Suprapubic skin (tissue), 4 donors: Measurements from ENCODE around the gene ITGA2B. TPM values are rescaled to one million over a fixed set of nuclear protein-coding genes. Genes with fewer than 3 reads are reported as not detected.
"Not testable (repeated sequence)": the region's sequence is repeated elsewhere in the genome, so short reads cannot be mapped to it uniquely, and the experiment has no call there.

Experiments used
- DNase-seq, 2 donors: peaks; one replicate each; pipeline ENCODE4 v3.0.0-alpha.2; 2019; ENCODE audit warnings: low spot score in 2 of 2
- H3K27ac ChIP-seq: fragments of 200-600 bp; sonication (generic); one replicate; pipeline ENCODE4 v1.5.1; 2019
- H3K27me3 ChIP-seq: fragments of 200-600 bp; sonication (generic); one replicate; pipeline ENCODE4 v1.5.1; 2019
- H3K36me3 ChIP-seq: fragments of 200-600 bp; sonication (generic); one replicate; pipeline ENCODE4 v1.5.1; 2019
- H3K4me1 ChIP-seq: fragments of 200-600 bp; sonication (generic); one replicate; pipeline ENCODE4 v1.5.1; 2019
- H3K4me3 ChIP-seq: fragments of 200-600 bp; sonication (generic); one replicate; pipeline ENCODE4 v1.5.1; 2019; ENCODE audit warnings: mild to moderate bottlenecking
- H3K9me3 ChIP-seq: fragments of 200-600 bp; sonication (generic); one replicate; pipeline ENCODE4 v1.5.1; 2019
- EP300 ChIP-seq: sonication (generic); formaldehyde crosslinking; IDR thresholded peaks from one replicate; pipeline ENCODE4 v1.6.1; 2017; ENCODE audit warnings: antibody characterized with exemption
- POLR2A ChIP-seq, 2 donors: fragments of 450-650 bp; IDR thresholded peaks; one replicate each; pipeline ENCODE4 v1.6.1; 2017; ENCODE audit warnings: antibody characterized with exemption in 2 of 2, mild to moderate bottlenecking in 2 of 2, moderate library complexity in 2 of 2
- POLR2AphosphoS5 ChIP-seq, 3 donors: sonication (generic); formaldehyde crosslinking; IDR thresholded peaks; one replicate each; pipeline ENCODE4 v1.6.1; 2017; ENCODE audit warnings: antibody characterized with exemption in 3 of 3
- WGBS: methylation state at CpG from one replicate; pipeline ENCODE4 v1.1.5; 2018; 5-methylcytosine and 5-hydroxymethylcytosine counted together
- total RNA-seq, 4 donors: library from RNA; depleted of rRNA; stranded (reverse); fragments of >200 nt; gene quantifications; one replicate each; pipeline ENCODE4 v1.1.0, GENCODE V29; 2016
- TF ChIP-seq, protein P1 (sequence below), 2 donors: fragments of 200-600 bp in 1 of 2; fragments of 450-650 bp in 1 of 2; sonication (generic) in 1 of 2; IDR thresholded peaks; one replicate each; pipeline ENCODE4 v1.5.1; 2016 to 2019; ENCODE audit warnings: antibody characterized with exemption in 2 of 2, mild to moderate bottlenecking in 1 of 2, moderate library complexity in 1 of 2

ITGA2B gene
- total RNA-seq, 4 donors from 2014 or later: 0.45 to 0.48 TPM; not detected in 2

DNA sequence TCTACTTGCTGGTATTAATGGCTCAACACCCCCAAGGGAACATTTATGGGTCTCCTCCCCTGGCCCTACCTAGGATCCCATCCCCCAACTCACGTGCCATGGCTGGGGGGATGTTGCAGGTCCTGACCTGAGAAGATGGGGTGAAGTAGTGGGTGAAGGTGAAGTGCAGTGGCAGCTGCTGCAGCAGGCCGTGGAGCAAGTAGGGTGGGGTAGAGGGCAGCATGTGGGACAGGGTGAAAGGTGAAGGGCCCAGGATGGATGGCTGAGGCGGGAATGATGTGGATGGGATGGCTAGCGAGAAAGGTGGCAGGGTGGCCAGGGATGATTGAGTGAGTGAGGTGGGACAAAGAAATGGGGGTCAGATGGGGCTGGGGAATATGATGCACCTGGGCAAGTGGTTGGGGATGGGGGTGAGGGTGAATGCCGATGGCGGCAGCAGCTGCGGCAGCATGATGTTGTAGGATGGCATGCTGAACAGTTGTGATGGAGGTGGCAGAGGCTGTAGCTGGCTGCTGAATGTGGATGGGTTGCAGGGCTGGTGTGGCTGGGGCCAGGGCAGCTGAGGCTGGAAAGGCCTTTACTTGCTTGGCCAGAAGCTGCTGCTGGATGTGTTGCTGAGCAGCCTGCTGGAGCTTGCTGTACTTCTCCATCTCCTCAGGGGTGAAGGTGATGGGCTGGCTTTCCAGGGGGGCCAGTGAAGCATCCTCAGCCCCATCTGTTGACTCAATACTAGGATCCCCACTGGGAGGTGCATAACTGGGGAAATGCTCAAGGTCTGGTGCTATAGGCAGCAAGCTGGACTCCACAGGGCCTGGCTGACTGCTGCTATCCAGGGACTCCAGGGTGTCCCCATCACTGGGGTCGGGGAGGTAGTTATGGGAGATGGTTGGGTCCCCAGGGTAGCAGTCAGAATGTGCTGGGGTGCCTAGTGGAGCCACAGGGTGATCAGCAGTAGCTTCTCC is 8.3 kb upstream of the ITGA2B start:
- no peaks in the 10 kb centered on the region for H3K27me3 ChIP-seq
- H3K36me3 ChIP-seq: peaks cover 62% of the 10 kb centered on the region
- peak in 1 of 2 donors; percentile 60 for DNase-seq
- no peaks in the 10 kb centered on the region for H3K4me1 ChIP-seq
- H3K9me3 ChIP-seq: no peaks in the 10 kb centered on the region
- WGBS: 94% methylated on average over 8 of the region's 8 CpGs
- H3K4me3 ChIP-seq: no peak overlapping the region
- no peak overlapping the region for H3K27ac ChIP-seq
- TF ChIP-seq POLR2A (IDR thresholded peaks at IDR 0.05) (no peak), POLR2AphosphoS5 (IDR thresholded peaks at IDR 0.05) (no peak), EP300 (no peak)
- TF ChIP-seq, protein P1, sequence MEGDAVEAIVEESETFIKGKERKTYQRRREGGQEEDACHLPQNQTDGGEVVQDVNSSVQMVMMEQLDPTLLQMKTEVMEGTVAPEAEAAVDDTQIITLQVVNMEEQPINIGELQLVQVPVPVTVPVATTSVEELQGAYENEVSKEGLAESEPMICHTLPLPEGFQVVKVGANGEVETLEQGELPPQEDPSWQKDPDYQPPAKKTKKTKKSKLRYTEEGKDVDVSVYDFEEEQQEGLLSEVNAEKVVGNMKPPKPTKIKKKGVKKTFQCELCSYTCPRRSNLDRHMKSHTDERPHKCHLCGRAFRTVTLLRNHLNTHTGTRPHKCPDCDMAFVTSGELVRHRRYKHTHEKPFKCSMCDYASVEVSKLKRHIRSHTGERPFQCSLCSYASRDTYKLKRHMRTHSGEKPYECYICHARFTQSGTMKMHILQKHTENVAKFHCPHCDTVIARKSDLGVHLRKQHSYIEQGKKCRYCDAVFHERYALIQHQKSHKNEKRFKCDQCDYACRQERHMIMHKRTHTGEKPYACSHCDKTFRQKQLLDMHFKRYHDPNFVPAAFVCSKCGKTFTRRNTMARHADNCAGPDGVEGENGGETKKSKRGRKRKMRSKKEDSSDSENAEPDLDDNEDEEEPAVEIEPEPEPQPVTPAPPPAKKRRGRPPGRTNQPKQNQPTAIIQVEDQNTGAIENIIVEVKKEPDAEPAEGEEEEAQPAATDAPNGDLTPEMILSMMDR (IDR thresholded peaks at IDR 0.05): no peak

DNA sequence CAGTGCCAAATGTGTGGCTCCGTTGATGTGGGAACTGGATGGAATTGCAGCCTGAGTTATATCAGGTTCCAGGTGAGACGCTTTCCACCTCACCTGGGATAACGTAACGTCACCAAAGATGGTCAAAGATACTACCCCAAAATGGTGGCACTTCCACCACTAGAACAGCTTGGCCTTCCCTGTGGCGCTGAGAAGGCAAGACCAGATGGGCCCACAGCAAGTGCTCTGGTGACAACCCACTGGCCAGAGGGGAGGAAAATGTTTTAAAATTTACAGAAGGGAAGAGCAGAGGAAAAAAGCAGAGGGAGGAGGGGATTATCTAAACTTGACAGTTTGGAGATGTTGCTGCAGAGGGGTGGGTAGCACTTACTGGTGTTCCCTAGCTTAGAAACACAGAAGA is 7.5 kb upstream of the ITGA2B start:
- Histone ChIP-seq H3K27me3 (no peaks in the 10 kb centered on the region), H3K4me1 (no peaks in the 10 kb centered on the region), H3K4me3 (no peak overlapping the region), H3K27ac (no peak overlapping the region), H3K36me3 (peaks cover 56% of the 10 kb centered on the region), H3K9me3 (no peaks in the 10 kb centered on the region)
- TF ChIP-seq POLR2A (IDR thresholded peaks at IDR 0.05): no peak
- TF ChIP-seq, protein P1 (IDR thresholded peaks at IDR 0.05): no peak
- TF ChIP-seq EP300: no peak
- TF ChIP-seq POLR2AphosphoS5 (IDR thresholded peaks at IDR 0.05): no peak
- WGBS: 96% methylated on average over 5 of the region's 5 CpGs
- peak in 1 of 2 donors; percentile 31 for DNase-seq

DNA sequence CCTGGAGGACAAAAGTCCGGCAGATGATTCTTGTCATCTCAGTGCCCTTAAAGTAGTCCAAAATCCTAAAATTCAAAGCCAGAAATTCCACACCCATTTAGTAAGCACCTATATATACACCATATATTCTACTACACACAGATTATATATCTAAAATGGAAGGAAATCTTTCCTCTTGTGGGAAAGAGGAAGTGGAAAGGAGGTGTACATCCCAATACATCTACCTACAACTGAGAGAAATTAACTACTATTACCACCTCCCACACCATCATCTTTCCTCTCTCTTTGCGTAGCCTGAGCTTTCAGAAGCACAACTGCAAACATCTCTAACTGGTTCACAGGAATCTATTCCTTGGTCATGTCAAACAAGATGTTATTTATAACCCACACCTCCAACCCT is 5.4 kb upstream of the ITGA2B start:
- Histone ChIP-seq H3K27ac (no peak overlapping the region), H3K4me3 (no peak overlapping the region), H3K36me3 (peaks cover 35% of the 10 kb centered on the region), H3K9me3 (no peaks in the 10 kb centered on the region), H3K27me3 (no peaks in the 10 kb centered on the region), H3K4me1 (no peaks in the 10 kb centered on the region)
- TF ChIP-seq POLR2AphosphoS5 (IDR thresholded peaks at IDR 0.05) (no peak), POLR2A (IDR thresholded peaks at IDR 0.05) (no peak), EP300 (no peak)
- TF ChIP-seq, protein P1 (IDR thresholded peaks at IDR 0.05): no peak
- WGBS: 91% methylated on average over 2 of the region's 2 CpGs
- no peak for DNase-seq

DNA sequence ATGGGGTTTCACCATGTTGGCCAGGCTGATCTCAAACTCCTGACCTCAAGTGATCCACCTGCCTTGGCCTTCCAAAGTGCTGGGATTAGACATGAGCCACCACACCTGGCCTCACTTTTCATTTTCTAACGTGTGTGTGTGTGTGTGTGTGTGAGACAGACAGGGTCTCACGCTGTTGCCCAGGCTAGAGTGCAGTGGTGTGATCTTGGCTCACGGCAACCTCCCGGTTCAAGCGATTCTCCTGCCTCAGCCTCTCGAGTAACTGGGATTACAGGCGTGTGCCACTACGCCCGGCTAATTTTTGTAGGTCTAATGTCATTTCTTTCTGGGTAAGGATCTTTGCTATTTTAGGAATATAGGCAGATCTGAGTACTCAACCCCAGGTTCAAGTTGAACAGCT is 4.7 kb upstream of the ITGA2B start:
- H3K4me1 ChIP-seq, H3K27me3 ChIP-seq, H3K9me3 ChIP-seq, H3K27ac ChIP-seq, H3K4me3 ChIP-seq, DNase-seq: not testable (repeated sequence)
- H3K36me3 ChIP-seq: peaks cover 28% of the 10 kb centered on the region
- WGBS: 91% methylated on average over 9 of the region's 9 CpGs

DNA sequence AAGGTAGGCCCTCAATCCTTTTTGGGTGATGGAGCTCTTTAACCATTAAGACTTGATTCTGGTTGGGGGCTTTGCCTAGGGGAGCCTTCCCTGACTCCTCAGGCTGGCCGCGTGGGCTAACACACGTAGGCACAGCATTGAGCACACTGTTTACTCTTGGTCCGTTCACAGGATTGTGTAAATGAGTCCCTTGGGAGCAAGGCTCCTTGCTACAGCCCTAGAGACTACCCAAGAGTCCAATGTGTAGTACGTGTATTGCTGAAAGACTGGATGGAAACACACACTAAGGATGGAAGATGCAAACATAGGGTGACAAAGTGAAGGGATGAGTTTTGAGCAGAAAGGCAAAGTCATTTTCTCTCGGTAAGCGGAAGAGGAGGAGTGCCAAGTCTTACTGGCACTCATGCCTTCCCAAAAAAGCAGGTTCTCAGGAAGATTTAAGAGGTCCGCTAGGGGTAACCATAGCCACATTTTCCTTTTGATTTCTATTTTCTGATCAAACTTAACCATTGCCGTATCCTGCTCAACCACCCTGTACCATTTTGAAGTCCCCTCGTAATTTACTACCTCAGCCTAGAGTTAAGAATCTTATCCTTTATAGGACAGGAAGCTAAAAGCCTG is 911 bp upstream of the ITGA2B start:
- TF ChIP-seq EP300: no peak
- no peak for TF ChIP-seq POLR2AphosphoS5 (IDR thresholded peaks at IDR 0.05)
- TF ChIP-seq, protein P1 (IDR thresholded peaks at IDR 0.05): no peak
- TF ChIP-seq POLR2A (IDR thresholded peaks at IDR 0.05): no peak
- H3K36me3 ChIP-seq: no peaks in the 10 kb centered on the region
- DNase-seq: peak in 1 of 2 donors; percentile 41
- no peak overlapping the region for H3K27ac ChIP-seq
- WGBS: 81% methylated on average over 10 of the region's 10 CpGs
- H3K4me1 ChIP-seq: peaks cover 7% of the 10 kb centered on the region
- H3K27me3 ChIP-seq: peaks cover 6% of the 10 kb centered on the region
- no peak overlapping the region for H3K4me3 ChIP-seq
- H3K9me3 ChIP-seq: no peaks in the 10 kb centered on the region
